Motor neuron (in vitro differentiated cells): ENCODE data around the gene PIM1. TPM values are rescaled to one million over a fixed set of nuclear protein-coding genes. Genes with fewer than 3 reads are reported as not detected.

ENCODE experiments used
- ATAC-seq, 8 experiments: fragments of 200-7000 bp; cut with Tn5 transposase; replicated peaks in 6 of 8; 2 replicates each; pipeline ENCODE4 v1.8.0; 2021; ENCODE audit warnings: mild to moderate bottlenecking in 8 of 8, moderate library complexity in 8 of 8
- H3K27ac ChIP-seq, 2 donors: fragments of 250-450 bp; sonication (Bioruptor Pico); 2 replicates each; pipeline ENCODE4 v1.9.0; 2021; ENCODE audit warnings: antibody characterized with exemption in 2 of 2, mild to moderate bottlenecking in 2 of 2, moderate library complexity in 1 of 2
- H3K4me1 ChIP-seq, 2 donors: fragments of 250-450 bp; sonication (Bioruptor Pico); replicated peaks in 1 of 2; 2 replicates each; pipeline ENCODE4 v1.6.1; 2021; ENCODE audit warnings: antibody characterized with exemption in 2 of 2, mild to moderate bottlenecking in 2 of 2, moderate library complexity in 1 of 2
- H3K4me3 ChIP-seq, 5 donors: fragments of 250-450 bp; sonication (Bioruptor Pico); 2 replicates each; pipeline ENCODE4 v1.9.0; 2021; ENCODE audit warnings: antibody characterized with exemption in 5 of 5, mild to moderate bottlenecking in 5 of 5, moderate library complexity in 4 of 5
- WGBS, 10 experiments: fragments of 450-650 bp; shearing (Covaris generic); methylation state at CpG; one replicate each; pipeline ENCODE4 v1.0.0; 2022; 5-methylcytosine and 5-hydroxymethylcytosine counted together
- in situ Hi-C, 9 experiments: fragments of 400-800 bp; cut with MboI; loops; one replicate each; pipeline ENCODE4 v1.15.0; 2021; ENCODE audit warnings: low sequenced_read_pairs in 9 of 9, low pct_unique_long_range_greater_than_20kb in 2 of 9; ENCODE audit not compliant: unreplicated experiment in 9 of 9
- total RNA-seq, 8 experiments: library from RNA; unstranded; fragments of 300-600 nt; gene quantifications; 2 replicates each; pipeline versions ENCODE4 v1.2.3 to v1.2.4, GENCODE V29; 2022

PIM1 gene
- total RNA-seq, 8 experiments from 2014 or later: 3.1 to 26.3 (median 17.9) TPM

DNA sequence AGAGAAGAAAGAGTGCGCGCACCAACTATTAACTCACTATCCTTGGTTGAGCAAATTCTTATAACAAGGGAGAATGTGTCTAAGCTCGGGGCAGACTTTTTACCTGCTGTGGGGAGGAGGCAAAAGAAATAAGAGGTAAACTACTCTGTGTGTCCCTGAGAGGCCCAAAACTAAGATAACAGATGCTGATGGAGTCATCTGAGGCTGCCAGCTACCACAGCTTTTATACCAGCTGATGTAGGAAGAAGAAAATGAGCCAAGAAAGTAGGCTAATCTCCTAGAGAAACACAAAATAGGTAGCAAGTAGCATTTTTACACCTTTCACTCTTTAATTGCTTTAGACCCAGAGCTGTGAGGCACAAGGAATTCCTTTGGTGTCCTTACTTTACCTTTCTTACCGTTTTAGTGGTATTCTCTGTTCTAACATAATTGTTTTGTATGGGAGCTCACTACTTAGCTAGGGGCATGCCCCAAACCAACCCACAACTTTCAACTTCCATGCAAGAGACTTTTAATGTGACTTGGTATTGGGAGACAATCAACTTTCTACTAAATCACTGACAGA, 27.8 kb upstream of the PIM1 start:
- Histone ChIP-seq H3K4me1 (peaks cover 28 to 33% of the 10 kb centered on the region in 2 donors), H3K27ac (no peak overlapping the region), H3K4me3 (no peak overlapping the region)
- in situ Hi-C loops: no loop called here
- no peak for ATAC-seq
- 21 to 85% (median 38%) methylated on average over 1 to 4 of the region's 4 CpGs for WGBS, 10 experiments

DNA sequence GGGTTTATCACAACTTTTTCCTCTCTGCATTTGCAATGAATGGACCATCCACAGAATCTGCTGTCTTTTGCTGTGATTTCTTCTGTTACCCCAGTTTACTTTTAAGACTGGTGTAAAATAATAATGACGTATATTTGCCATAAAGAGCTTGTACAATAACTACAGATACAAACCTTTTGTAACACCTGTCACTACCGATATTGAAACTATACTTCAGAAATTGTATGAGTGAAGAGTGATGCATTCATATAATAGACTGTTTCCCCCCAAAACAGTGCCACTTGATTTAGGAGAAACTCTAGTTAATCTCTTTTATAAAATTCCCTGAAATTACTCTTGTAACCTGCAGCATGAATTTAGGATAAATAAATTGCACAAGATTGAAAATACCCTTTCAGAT, 26.4 kb upstream of the PIM1 start:
- WGBS, 10 experiments: 80 to 100% (median 91%) methylated on average over 1 to 2 of the region's 2 CpGs
- Histone ChIP-seq H3K4me1 (peaks cover 18 to 22% of the 10 kb centered on the region in 2 donors), H3K4me3 (no peak overlapping the region), H3K27ac (no peak overlapping the region)
- in situ Hi-C loops: no loop called here
- no peak for ATAC-seq

DNA sequence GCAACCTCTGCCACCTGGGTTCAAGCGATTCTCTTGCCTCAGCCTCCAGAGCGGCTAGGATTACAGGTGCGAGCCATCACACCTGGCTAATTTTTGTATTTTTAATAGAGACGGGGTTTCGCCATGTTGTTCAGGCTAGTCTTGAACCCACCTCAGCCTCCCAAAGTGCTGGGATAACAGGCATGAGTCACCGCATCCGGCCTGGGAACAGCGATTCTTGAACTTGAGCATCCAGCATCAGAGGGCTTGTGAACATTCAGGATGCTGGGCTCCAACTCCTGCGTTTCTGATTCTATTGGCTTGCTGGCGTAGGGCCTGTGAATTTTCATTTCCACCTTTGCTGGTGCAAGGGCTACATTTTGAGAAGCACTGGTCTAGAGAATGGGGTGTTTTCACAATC, 24.5 kb upstream of the PIM1 start:
- ATAC-seq: no peak
- in situ Hi-C loops: no loop called here
- Histone ChIP-seq H3K4me3 (no peak overlapping the region), H3K4me1 (peaks cover 18 to 22% of the 10 kb centered on the region in 2 donors), H3K27ac (no peak overlapping the region)
- WGBS, 10 experiments: 80 to 100% (median 95%) methylated on average over 1 to 9 of the region's 10 CpGs; no CpG with 5 or more reads in 1 of the 10 experiments

- WGBS, 10 experiments: 90 to 100% (median 100%) methylated on average over 1 to 2 of the region's 7 CpGs; no CpG with 5 or more reads in 5 of the 10 experiments
- in situ Hi-C loops: no loop called here
- Histone ChIP-seq H3K27ac (no peak overlapping the region), H3K4me3 (no peak overlapping the region), H3K4me1 (peaks cover 9 to 13% of the 10 kb centered on the region in 2 donors)
- no peak for ATAC-seq
Measured at GRCh38 chr6:37146735-37147157, 23.2 kb upstream of the PIM1 start.

DNA sequence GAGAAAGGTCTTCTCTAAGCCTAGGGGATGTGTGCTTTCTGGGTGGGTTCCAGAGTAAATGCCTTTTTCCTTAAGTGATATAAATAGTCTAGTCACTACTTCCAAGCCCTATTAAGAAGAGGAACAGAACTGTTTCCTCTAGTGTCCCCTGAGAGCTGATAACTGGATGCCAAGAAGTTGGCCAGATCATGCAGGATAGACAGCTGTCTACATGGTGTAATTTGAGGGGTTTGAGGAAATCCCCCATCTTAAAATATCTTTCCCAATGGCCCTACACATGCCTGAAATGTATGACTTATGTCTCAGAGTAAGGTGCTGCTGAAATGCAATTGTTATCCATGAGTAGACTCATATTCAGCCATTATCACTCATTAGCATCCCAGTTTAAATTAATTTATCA, 20.2 kb upstream of the PIM1 start:
- H3K27ac ChIP-seq: no peak overlapping the region

DNA sequence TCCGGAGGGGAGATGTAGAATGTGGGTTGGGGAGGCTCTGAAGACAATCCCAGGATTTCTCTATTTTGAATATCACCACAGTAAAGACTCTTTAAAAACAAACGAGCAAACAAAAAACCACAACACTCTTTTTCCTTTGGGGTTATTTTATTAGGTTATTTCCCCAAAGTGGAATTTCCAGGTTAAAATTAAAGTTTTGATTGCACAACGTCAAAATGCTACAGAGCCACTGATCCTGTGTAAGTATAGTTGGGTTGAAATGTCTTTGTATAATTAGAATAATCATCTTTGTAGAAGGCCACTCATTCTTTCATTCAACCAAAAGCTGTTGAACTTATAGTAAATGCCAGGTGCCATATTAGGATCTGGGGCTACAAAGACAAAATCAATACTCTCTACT, 19.6 kb upstream of the PIM1 start:
- H3K4me3 ChIP-seq: no peak overlapping the region
- ATAC-seq: no peak
- no peak overlapping the region for H3K27ac ChIP-seq
- H3K4me1 ChIP-seq: no peaks in the 10 kb centered on the region
- WGBS, 10 experiments: 0 to 100% (median 76%) methylated on average over 1 to 3 of the region's 3 CpGs; no CpG with 5 or more reads in 1 of the 10 experiments
- in situ Hi-C loops: loop anchor here in 3 of 9 experiments (25.0 kb wide), 2 partner anchors 88 to 263 kb away; partner anchors contain the start of gene C6orf89 (in 1 of the 3)

More for the DNA sequence above, 20.2 kb upstream of the PIM1 start:
- in situ Hi-C loops: loop anchor here in 3 of 9 experiments (25.0 kb wide), 2 partner anchors 87 to 262 kb away; partner anchors contain the start of gene C6orf89 (in 1 of the 3)
- H3K4me3 ChIP-seq: no peak overlapping the region
- ATAC-seq: no peak
- peaks cover 0 to 2% of the 10 kb centered on the region in 2 donors for H3K4me1 ChIP-seq

DNA sequence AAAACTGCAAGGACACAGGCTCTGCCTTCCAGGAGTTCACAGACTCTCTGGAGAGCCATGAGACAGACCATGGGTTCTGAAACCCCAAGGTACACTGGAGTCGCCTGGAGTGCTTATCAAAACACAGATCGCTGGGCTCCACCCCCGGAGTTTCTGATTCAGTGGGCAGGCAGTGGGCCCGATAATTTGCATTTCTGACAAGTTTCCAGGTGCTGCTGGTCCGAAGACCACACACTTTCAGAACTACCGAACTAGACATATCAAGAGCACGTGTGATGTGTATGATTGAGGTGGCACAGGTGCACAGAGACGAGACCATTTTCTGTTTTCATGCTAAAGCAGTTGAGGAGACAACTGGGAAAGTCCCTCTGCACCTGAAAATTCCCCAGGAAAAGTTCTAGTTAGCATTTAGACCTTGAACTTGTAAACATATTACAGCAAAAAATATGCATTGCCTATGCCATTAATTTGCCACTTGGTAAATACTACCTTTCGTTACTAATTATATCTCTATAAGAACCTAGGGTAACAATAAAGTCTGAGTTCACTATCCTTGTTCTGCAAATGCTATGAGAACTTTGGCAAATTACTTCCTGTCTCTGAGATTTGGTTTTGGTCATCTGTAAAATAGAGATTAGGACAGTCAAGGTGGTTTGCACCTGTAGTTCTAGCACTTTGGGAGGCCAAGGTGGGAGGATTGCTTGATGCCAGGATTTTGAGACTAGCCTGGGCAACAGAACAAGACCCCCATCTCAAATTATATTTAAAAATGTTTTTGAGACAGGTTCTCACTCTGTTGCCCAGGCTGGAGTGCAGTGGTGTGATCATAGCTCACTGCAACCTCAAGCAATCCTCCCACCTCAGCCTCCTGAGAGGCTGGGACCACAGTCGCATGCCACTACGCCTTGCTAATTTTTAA, 14.3 kb upstream of the PIM1 start:
- H3K4me3 ChIP-seq: no peak overlapping the region
- H3K4me1 ChIP-seq: no peaks in the 10 kb centered on the region
- no peak overlapping the region for H3K27ac ChIP-seq
- 52 to 100% (median 75%) methylated on average over 1 to 10 of the region's 11 CpGs for WGBS, 10 experiments
- in situ Hi-C loops: loop anchor here in 3 of 9 experiments (25.0 kb wide), 2 partner anchors 93 to 268 kb away; partner anchors contain the start of gene C6orf89 (in 1 of the 3)
- ATAC-seq: no peak

GRCh38 chr6:37158508-37158907, 11.4 kb upstream of the PIM1 start:
- Histone ChIP-seq H3K4me3 (no peak overlapping the region), H3K27ac (no peak overlapping the region), H3K4me1 (peaks cover 0 to 3% of the 10 kb centered on the region in 2 donors)
- no peak for ATAC-seq
- in situ Hi-C loops: loop anchor here in 3 of 9 experiments (25.0 kb wide), 2 partner anchors 96 to 271 kb away; partner anchors contain the start of gene C6orf89 (in 1 of the 3)
- 40 to 100% (median 85%) methylated on average over 1 to 6 of the region's 6 CpGs; no CpG with 5 or more reads in 3 of the 10 experiments for WGBS, 10 experiments

- peak in 4 of 8 experiments; percentile 25 to 81 (median 34) for ATAC-seq
- Histone ChIP-seq H3K4me3 (no peak overlapping the region), H3K27ac (no peak overlapping the region), H3K4me1 (peaks cover 0 to 5% of the 10 kb centered on the region in 2 donors)
- WGBS, 10 experiments: 69 to 95% (median 83%) methylated on average over 3 to 8 of the region's 8 CpGs
- in situ Hi-C loops: loop anchor here in 3 of 9 experiments (25.0 kb wide), 2 partner anchors 99 to 274 kb away; partner anchors contain the start of gene C6orf89 (in 1 of the 3)
Measured at GRCh38 chr6:37160922-37161778, 8.8 kb upstream of the PIM1 start.

DNA sequence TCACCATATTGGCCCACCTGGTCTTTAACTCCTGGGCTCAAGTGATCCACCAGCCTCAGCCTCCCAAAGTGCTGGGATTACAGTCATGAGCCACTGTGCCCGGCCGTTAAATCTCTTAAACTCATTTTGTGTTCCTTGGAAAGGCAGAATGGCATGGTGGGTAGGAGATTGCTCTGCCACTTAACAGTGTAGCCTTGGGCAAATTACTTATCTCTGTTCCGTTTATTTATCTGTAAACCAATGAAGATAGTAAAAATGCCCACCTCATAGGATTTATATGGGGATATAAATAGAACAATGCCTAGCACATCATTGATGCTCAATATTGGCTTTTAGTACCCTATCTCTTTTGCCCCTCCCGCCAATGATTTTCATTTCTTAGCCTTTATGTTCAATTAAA, 7.2 kb upstream of the PIM1 start:
- ATAC-seq: no peak
- 78 to 100% (median 91%) methylated on average over 1 to 4 of the region's 4 CpGs; no CpG with 5 or more reads in 2 of the 10 experiments for WGBS, 10 experiments
- H3K27ac ChIP-seq: no peak overlapping the region
- H3K4me3 ChIP-seq: no peak overlapping the region
- in situ Hi-C loops: loop anchor here in 3 of 9 experiments (25.0 kb wide), 2 partner anchors 100 to 275 kb away; partner anchors contain the start of gene C6orf89 (in 1 of the 3)
- H3K4me1 ChIP-seq: peaks cover 0 to 5% of the 10 kb centered on the region in 2 donors

DNA sequence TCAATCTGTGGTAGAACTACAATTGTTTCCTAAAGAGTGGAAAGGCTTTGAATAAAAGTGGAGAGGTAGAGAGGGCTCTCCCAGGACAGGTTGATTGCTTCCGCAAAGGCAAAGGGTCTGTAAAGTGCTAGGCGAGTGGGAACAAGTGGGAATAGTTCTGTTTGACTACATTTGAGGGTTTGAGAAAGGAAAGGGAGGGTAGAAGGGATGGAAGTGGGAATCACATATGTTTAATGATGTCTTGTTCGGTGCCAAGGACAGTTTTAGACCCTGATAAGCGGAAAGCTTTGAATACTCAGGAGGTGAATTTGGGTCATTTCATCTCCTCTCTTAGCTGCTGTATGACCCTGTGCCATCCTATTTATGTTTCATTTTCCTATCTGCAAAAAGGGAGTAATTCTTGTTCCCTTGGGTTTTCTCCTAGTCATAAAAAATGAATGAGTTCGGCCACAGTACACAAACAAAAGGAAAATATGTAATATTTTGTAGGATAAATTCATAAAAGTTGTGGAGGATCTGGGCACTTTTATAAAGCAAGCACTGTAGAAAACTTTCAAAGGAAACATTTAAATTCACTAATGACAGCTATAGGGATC, 1.7 kb upstream of the PIM1 start:
- Histone ChIP-seq H3K27ac (peak overlapping the region; percentile 95), H3K4me3 (peak overlapping the region; percentile 36 to 88 (median 56)), H3K4me1 (peaks cover 10 to 16% of the 10 kb centered on the region in 2 donors)
- in situ Hi-C loops: loop anchor here in 3 of 9 experiments (25.0 kb wide), 2 partner anchors 106 to 281 kb away; partner anchors contain the start of gene C6orf89 (in 1 of the 3)
- no peak for ATAC-seq
- 61 to 84% (median 78%) methylated on average over 2 to 5 of the region's 5 CpGs for WGBS, 10 experiments
